GM12872 (cell line): ENCODE measurements around the gene GRB2.

Experiments used
- TF ChIP-seq, protein P1 (sequence below): IDR thresholded peaks from 3 replicates; pipeline ENCODE4 v1.5.1; 2011; ENCODE audit warnings: low read depth, mild to moderate bottlenecking, low read length, moderate library complexity; ENCODE audit not compliant: insufficient read depth

GRB2 gene

DNA sequence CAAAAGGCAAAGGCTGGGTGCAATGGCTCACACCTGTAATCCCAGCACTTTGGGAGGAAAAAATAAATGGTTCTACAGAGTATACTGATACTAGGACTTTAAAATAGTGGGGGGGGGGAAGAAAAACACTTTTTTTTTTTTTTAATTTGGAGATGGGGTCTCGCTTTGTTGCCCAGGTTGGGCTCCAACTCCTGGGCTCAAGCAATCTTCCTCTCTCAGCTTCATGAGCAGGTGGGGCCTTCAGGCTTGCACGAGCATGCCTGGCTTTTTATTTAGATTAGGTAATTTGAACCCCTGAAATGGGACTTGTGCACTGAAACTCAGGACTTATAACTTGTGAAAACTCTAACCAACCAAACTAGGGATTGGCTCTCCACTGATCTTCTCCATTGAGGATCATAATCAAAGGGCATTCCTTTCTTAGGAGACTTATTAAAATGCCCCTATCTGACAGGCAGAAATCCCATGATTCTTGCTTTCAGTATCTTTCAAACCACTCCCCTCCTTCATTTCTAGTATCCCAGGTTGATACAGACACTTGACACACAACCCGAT lies 16.9 kb downstream of the GRB2 start:
- TF ChIP-seq, protein P1, sequence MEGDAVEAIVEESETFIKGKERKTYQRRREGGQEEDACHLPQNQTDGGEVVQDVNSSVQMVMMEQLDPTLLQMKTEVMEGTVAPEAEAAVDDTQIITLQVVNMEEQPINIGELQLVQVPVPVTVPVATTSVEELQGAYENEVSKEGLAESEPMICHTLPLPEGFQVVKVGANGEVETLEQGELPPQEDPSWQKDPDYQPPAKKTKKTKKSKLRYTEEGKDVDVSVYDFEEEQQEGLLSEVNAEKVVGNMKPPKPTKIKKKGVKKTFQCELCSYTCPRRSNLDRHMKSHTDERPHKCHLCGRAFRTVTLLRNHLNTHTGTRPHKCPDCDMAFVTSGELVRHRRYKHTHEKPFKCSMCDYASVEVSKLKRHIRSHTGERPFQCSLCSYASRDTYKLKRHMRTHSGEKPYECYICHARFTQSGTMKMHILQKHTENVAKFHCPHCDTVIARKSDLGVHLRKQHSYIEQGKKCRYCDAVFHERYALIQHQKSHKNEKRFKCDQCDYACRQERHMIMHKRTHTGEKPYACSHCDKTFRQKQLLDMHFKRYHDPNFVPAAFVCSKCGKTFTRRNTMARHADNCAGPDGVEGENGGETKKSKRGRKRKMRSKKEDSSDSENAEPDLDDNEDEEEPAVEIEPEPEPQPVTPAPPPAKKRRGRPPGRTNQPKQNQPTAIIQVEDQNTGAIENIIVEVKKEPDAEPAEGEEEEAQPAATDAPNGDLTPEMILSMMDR: no peak

DNA sequence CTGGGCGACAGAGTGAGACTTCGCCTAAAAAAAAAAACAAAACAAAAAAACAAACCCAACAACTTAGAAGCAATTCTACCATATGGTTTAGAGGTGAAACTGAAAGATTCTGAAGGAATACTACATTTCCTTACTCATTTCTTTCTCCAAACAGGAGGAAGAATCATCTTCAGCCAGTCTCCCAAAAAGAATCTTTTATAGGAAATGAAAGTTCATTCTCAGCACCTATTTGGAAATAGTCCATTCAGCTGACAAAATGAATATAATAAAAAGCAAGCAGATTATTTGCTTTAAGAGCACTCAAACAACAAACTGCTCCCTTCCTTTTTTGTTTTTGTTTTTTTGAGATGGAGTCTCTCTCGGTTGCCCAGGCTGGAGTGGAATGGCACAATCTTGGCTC lies 17.7 kb downstream of the GRB2 start:
- TF ChIP-seq, protein P1: no peak

DNA sequence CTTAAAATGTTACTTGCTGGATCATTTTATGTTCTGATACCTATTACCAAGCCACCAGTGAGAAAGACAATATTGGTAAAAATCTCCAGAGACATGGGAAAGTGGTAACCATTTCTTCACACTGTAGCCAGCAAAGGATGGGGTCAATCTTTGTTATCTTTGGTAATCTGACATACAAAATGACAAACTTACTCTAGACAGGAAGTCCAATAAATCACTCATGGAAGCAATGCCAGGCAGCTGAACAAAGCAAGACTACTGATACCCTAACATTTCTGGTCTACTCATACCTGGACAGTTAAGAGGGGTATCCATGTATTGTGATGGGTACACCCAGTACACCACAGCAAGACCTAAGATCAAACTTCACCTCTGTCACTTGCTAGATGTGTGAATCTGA lies 19.0 kb downstream of the GRB2 start:
- TF ChIP-seq, protein P1: no peak

DNA sequence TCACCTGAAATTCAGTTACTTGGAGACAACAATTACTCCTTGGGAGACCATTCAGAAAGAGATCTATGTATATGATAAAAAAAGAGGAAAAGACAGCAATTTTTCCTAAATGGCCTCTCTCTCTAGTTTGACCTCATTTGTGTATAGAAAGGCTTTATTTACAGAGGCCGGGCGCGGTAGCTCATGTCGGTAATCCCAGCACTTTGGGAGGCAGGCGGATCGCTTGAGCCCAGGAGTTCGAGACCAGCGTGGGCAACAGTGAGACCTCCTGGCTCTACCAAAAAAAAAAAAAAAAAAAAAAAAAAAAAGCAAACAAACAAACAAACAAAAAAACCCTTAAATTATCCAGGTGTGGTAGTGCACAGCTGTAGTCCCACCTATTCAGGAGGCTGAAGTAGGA lies 20.7 kb downstream of the GRB2 start:
- TF ChIP-seq, protein P1: no peak

DNA sequence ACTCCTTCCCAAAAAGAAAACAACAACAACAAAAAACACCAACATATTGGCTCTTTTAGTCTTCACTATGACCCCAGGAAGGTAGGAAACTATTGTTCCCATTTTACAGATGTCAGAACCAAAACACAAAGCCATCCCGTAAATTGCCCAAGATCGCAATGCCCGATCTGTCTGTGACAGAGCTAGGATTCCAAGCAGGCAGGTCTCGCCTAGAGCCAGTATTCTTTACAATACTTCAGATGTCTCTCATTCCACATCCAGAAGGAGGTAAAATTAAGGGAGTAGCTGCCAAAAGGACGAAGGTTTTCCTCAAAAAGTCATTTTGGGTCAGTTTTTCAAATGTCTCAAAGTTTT lies 21.7 kb downstream of the GRB2 start:
- TF ChIP-seq, protein P1: no peak

DNA sequence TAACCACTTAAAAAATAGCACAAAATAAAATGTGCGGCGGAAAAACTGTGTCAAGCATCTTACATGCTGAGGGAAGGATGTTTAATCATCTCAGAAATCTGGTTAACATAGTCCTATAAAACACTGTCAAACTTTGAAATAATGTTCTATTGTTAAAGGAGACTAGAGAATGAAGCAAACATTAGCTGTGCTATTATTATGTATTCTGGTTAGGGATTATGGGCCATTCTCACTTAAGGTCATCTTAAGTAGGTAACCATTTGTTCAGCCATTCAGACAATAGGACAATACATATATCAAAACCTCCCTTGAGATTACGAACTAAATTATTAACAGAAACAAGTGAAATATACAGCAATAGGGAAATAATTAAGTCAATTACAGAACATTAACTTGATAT lies 24.7 kb downstream of the GRB2 start:
- TF ChIP-seq, protein P1: no peak

DNA sequence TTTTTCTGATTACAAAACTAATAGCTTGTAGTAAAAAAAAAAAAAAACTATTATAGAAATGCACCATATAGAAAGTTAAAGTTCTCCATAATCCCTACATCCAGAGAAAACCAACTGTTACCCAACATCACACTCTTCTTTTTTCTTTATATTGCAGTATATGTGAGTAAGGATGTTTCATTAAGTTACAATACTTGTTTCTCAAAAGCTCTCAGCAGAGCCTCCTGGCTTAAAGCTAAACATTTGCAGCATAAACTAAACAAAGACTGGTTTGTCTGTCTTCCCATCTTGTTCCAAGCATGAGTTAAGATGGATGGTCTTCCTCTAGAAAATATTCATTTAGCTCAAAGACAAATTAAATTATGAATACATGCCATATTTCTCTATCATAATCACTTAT lies 25.2 kb downstream of the GRB2 start:
- TF ChIP-seq, protein P1: no peak

DNA sequence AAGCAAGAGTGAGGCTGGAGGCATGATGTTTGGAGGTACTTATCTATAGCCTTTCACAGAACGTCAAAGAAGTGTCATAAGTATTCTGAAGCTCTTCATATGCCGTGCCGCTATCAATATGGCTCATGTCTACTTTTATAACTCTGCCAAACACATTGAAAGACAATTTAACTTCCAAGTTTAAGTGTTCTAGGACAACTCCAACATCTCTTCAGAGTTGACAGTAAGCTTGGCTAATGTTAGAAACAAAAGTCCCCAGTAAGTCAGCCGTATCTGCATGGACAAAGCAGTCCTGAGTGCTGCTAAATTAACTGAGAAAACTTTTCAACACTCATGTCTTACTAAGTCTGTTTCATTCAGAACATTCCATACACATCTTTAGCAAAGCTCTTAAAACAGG lies 32.2 kb downstream of the GRB2 start:
- TF ChIP-seq, protein P1: no peak
